ENCODE results near the gene GRAP2. TPM values are rescaled to one million over a fixed set of nuclear protein-coding genes. Genes with fewer than 3 reads are reported as not detected.
A peak's percentile ranks its signal among the peaks of the same experiment; 100 is the strongest.

GRAP2 gene
- total and polyA plus RNA-seq, 9 of the 15 experiments (the other 6 are each of a cell fraction or from before 2014, with no cell fraction given), result 4.8 to 88.7 (median 60.4) TPM

GRCh38 chr22:39967103-39967829, 66.4 kb downstream of the GRAP2 start (continued):
- no peak for TF ChIP-seq ZNF280A (IDR thresholded peaks at IDR 0.05; ENCODE audit: low read depth, partially characterized antibody)
- 0 out of 2 replicates have a peak, but pooled peaks have one; percentile 27 for TF ChIP-seq MBD2 (IDR thresholded peaks at IDR 0.05; ENCODE audit: borderline replicate concordance, low read depth)
- TF ChIP-seq WHSC1 (IDR thresholded peaks at IDR 0.05; ENCODE audit: low read length), result no peak
- no peak for TF ChIP-seq NFXL1 (CRISPR knock-in tag; IDR thresholded peaks at IDR 0.05)
- TF ChIP-seq STAT5A (IDR thresholded peaks at IDR 0.05; ENCODE audit: borderline replicate concordance, low read length), result no peak
- peak; percentile 61 for TF ChIP-seq ZNF592 (IDR thresholded peaks at IDR 0.05)
- no peak for TF ChIP-seq MTF1 (CRISPR knock-in tag; IDR thresholded peaks at IDR 0.05; ENCODE audit: borderline replicate concordance)
- TF ChIP-seq ATF4 (CRISPR knock-in tag; IDR thresholded peaks at IDR 0.05), result peak; percentile 43; the same call in 1 of the 2 replicates
- TF ChIP-seq SMAD3 (CRISPR knock-in tag; conservative IDR thresholded peaks at IDR 0.05), result peak; percentile 61; the same call in 1 of the 2 replicates
- peak in 1 of 2 experiments; percentile 37; a peak in 2 of 4 replicates for TF ChIP-seq MNT (conservative IDR thresholded peaks at IDR 0.05)
- TF ChIP-seq KLF10 (CRISPR knock-in tag; IDR thresholded peaks at IDR 0.05), result no peak
- peak; percentile 63 for TF ChIP-seq TAL1 (IDR thresholded peaks at IDR 0.05)
- TF ChIP-seq ZNF175 (CRISPR knock-in tag; IDR thresholded peaks at IDR 0.05; ENCODE audit: low read depth), result 0 out of 2 replicates have a peak, but pooled peaks have one; percentile 57
- no peak for TF ChIP-seq PTRF (tag; IDR thresholded peaks at IDR 0.05)
- TF ChIP-seq TEAD4 (IDR thresholded peaks at IDR 0.05; ENCODE audit: low read length), result peak; percentile 39
- no peak for TF ChIP-seq TEAD4 (CRISPR knock-in tag; IDR thresholded peaks at IDR 0.05; ENCODE audit: borderline replicate concordance)
- TF ChIP-seq PRPF4 (IDR thresholded peaks at IDR 0.05; ENCODE audit: insufficient read depth, low read depth, low read length, poor library complexity, severe bottlenecking), result no peak
- no peak for TF ChIP-seq COPS2 (conservative IDR thresholded peaks at IDR 0.05)
- no peak for TF ChIP-seq SNRNP70 (optimal IDR thresholded peaks at IDR 0.05; ENCODE audit: low read depth, low read length)
- no peak for TF ChIP-seq NFE2L1 (tag; IDR thresholded peaks at IDR 0.05; ENCODE audit: borderline replicate concordance, low read depth)

Data from K562 (cell line).